SK-N-SH (cell line): ENCODE data around the gene TPRX2. TPM values are rescaled to one million over a fixed set of nuclear protein-coding genes. Genes with fewer than 3 reads are reported as not detected.
"Not testable (repeated sequence)": the region's sequence is repeated elsewhere in the genome, so short reads cannot be mapped to it uniquely, and the experiment has no call there.

Experiments used
- CTCF ChIA-PET: fragments of 300-600, 350-600 bp; formaldehyde crosslinking; extraction: SDS; loops from one replicate; lab custom pipeline; 2021; lab: Yijun Ruan, JAX
- POLR2A ChIA-PET: fragments of 350-600 bp; sonication (Branson Sonifier 250); formaldehyde crosslinking; extraction: SDS; loops from one replicate; lab custom pipeline; 2020; ENCODE audit warnings: antibody characterized with exemption, inconsistent platforms; lab: Yijun Ruan, JAX
- DNase-seq: peaks from one replicate; pipeline ENCODE4 v3.0.0; 2012
- H2AFZ ChIP-seq: fragments of 200-600 bp; sonication (generic); 2 replicates; pipeline ENCODE4 v1.8.1; 2016; ENCODE audit warnings: antibody characterized with exemption, mild to moderate bottlenecking, low read depth
- H3F3A ChIP-seq: fragments of 200-600 bp; sonication (generic); replicated peaks from 2 replicates; pipeline ENCODE3; 2016; ENCODE audit warnings: antibody characterized with exemption, mild to moderate bottlenecking; ENCODE audit not compliant: insufficient read depth
- H3K27ac ChIP-seq, 2 experiments: fragments of 200-500 bp in 1 of 2; fragments of 200-600 bp in 1 of 2; sonication (Bioruptor generic) in 1 of 2; sonication (generic), shearing (Covaris generic) in 1 of 2; 2 replicates each; pipeline versions ENCODE4 v1.5.1 to v1.6.1; 2014 to 2016; ENCODE audit warnings: low read depth in 2 of 2, inconsistent platforms in 1 of 2, low read length in 1 of 2, mild to moderate bottlenecking in 1 of 2, mixed read lengths in 1 of 2
- H3K27me3 ChIP-seq: fragments of 200-600 bp; sonication (generic), shearing (Covaris generic); 2 replicates; pipeline ENCODE4 v1.6.1; 2016; ENCODE audit warnings: mixed run types; ENCODE audit not compliant: insufficient read depth
- H3K36me3 ChIP-seq, 2 experiments: fragments of 200-500 bp in 1 of 2; fragments of 200-600 bp in 1 of 2; sonication (Bioruptor generic) in 1 of 2; sonication (generic) in 1 of 2; replicated peaks in 1 of 2; 2 replicates each; pipeline versions ENCODE3 to v1.5.1; 2014 to 2016; ENCODE audit warnings: low read length in 1 of 2, mild to moderate bottlenecking in 1 of 2; ENCODE audit not compliant: insufficient read depth in 2 of 2, control insufficient read depth in 1 of 2
- H3K4me1 ChIP-seq, 2 experiments: fragments of 200-500 bp in 1 of 2; fragments of 200-600 bp in 1 of 2; sonication (Bioruptor generic) in 1 of 2; sonication (generic), shearing (Covaris generic) in 1 of 2; 2 replicates each; pipeline versions ENCODE4 v1.5.1 to v1.6.1; 2014 to 2016; ENCODE audit warnings: low read depth in 1 of 2, low read length in 1 of 2, mixed run types in 1 of 2; ENCODE audit not compliant: insufficient read depth in 2 of 2, control insufficient read depth in 1 of 2
- H3K4me2 ChIP-seq: fragments of 200-600 bp; sonication (generic), shearing (Covaris generic); 2 replicates; pipeline ENCODE4 v1.6.1; 2017; ENCODE audit warnings: mixed run types
- H3K4me3 ChIP-seq, 2 experiments: fragments of 200-500 bp in 1 of 2; fragments of 200-600 bp in 1 of 2; sonication (Bioruptor generic) in 1 of 2; sonication (generic), shearing (Covaris generic) in 1 of 2; 2 replicates each; pipeline versions ENCODE4 v1.5.1 to v1.8.1; 2014 to 2016; ENCODE audit warnings: low read depth in 2 of 2, inconsistent platforms in 1 of 2, low read length in 1 of 2, mild to moderate bottlenecking in 1 of 2, mixed read lengths in 1 of 2, moderate library complexity in 1 of 2
- H3K79me2 ChIP-seq: fragments of 200-600 bp; sonication (generic); 2 replicates; pipeline ENCODE4 v1.8.1; 2017; ENCODE audit warnings: mild to moderate bottlenecking; ENCODE audit not compliant: insufficient read depth
- H3K9ac ChIP-seq: fragments of 200-600 bp; sonication (generic); 2 replicates; pipeline ENCODE4 v1.6.1; 2017; ENCODE audit warnings: mixed run types
- H3K9me2 ChIP-seq: fragments of 200-600 bp; sonication (generic); 2 replicates; pipeline ENCODE4 v1.6.1; 2017; ENCODE audit warnings: mixed run types
- H3K9me3 ChIP-seq: fragments of 200-600 bp; sonication (generic); 2 replicates; pipeline ENCODE4 v1.6.1; 2017; ENCODE audit warnings: mixed run types, mild to moderate bottlenecking, moderate library complexity
- H4K20me1 ChIP-seq: fragments of 200-600 bp; sonication (generic); 2 replicates; pipeline ENCODE4 v1.6.1; 2017; ENCODE audit warnings: mild to moderate bottlenecking, mixed run types; ENCODE audit not compliant: insufficient read depth
- CHD2 ChIP-seq: fragments of 150-350 bp; IDR thresholded peaks from 2 replicates; pipeline ENCODE4 v1.6.1; 2018; ENCODE audit warnings: low read length; ENCODE audit not compliant: partially characterized antibody
- CTCF ChIP-seq: fragments of 200-600 bp; sonication (generic); IDR thresholded peaks from 2 replicates; pipeline ENCODE4 v1.6.1; 2017; ENCODE audit warnings: antibody characterized with exemption, mild to moderate bottlenecking, moderate library complexity
- EZH2phosphoT487 ChIP-seq: fragments of 200-600 bp; sonication (generic); IDR thresholded peaks from 2 replicates; pipeline ENCODE4 v1.6.1; 2017; ENCODE audit warnings: low read depth, mixed run types, mild to moderate bottlenecking, antibody characterized with exemption, moderate library complexity, borderline replicate concordance
- TEAD4 ChIP-seq: IDR thresholded peaks from 2 replicates; pipeline ENCODE4 v1.4.0; 2012; ENCODE audit warnings: mild to moderate bottlenecking, borderline replicate concordance; ENCODE audit not compliant: insufficient read depth
- WGBS: methylation state at CpG from one replicate; pipeline ENCODE4 v1.1.6; 2017; ENCODE audit warnings: low lambda C conversion rate; 5-methylcytosine and 5-hydroxymethylcytosine counted together
- polyA plus RNA-seq, 3 experiments: library from polyadenylated mRNA; depleted of rRNA; stranded (reverse); fragments of >200 nt; gene quantifications; 2 replicates each; pipeline ENCODE4 v1.2.3, GENCODE V29; 2012
- TF ChIP-seq, protein P1 (sequence below): IDR thresholded peaks from 2 replicates; pipeline ENCODE4 v1.4.0; 2012; ENCODE audit warnings: low read depth, borderline replicate concordance
- TF ChIP-seq, protein P2 (sequence below): IDR thresholded peaks from 2 replicates; pipeline ENCODE4 v1.4.0; 2012; ENCODE audit warnings: low read depth
- TF ChIP-seq, protein P3 (sequence below): IDR thresholded peaks from 2 replicates; pipeline ENCODE4 v1.6.1; 2012; ENCODE audit warnings: mild to moderate bottlenecking, low read depth, low read length, moderate library complexity

The TPRX2 gene
- polyA plus RNA-seq, 1 of the 3 experiments (the other 2 are of a cell fraction), result not detected

DNA sequence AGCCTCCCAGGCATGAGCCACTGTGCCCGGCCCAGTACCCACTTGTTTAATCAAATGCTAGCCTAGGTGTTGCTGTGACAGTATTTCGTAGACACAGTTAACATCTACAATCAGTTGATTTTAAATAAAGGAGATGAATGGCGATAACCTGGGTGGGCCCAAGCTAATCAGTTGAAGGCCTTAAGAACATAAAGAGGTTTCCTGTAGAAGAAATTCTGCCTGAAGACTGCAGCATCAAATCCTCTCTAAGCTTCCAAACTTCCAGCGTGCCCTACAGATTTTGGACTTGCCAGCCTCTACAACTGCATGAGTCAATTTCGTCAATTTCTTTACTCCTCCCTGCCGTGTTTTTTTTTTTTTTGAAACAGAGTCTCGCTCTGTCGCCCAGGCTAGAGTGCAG lies 40.3 kb downstream of the TPRX2 start (continued):
- TF ChIP-seq, protein P1, sequence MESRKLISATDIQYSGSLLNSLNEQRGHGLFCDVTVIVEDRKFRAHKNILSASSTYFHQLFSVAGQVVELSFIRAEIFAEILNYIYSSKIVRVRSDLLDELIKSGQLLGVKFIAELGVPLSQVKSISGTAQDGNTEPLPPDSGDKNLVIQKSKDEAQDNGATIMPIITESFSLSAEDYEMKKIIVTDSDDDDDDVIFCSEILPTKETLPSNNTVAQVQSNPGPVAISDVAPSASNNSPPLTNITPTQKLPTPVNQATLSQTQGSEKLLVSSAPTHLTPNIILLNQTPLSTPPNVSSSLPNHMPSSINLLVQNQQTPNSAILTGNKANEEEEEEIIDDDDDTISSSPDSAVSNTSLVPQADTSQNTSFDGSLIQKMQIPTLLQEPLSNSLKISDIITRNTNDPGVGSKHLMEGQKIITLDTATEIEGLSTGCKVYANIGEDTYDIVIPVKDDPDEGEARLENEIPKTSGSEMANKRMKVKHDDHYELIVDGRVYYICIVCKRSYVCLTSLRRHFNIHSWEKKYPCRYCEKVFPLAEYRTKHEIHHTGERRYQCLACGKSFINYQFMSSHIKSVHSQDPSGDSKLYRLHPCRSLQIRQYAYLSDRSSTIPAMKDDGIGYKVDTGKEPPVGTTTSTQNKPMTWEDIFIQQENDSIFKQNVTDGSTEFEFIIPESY, result no peak
- TF ChIP-seq TEAD4, result no peak

DNA sequence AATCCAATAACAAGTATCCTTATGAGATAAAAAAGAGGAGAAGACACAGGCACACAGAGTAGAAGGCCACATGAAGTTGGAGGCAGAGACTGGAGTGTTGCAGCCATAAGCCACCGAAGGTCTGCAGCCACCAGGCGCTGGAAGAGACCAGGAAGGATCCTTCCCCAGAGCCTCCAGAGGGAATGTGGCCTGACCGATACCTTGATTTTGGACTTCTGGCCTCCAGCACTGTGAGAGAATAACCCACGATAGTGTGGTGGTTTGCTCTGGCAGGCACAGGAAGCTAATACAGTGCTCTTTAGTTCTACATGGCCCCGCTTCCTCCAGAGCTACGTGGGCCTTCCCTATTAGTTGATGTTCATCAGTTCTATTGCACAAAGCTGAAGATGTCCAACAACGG lies 42.3 kb downstream of the TPRX2 start:
- Histone ChIP-seq H3K9me3 (no peaks in the 10 kb centered on the region), H3F3A (no peaks in the 10 kb centered on the region), H2AFZ (no peak overlapping the region), H3K27ac (no peak overlapping the region), H3K9me2 (no peaks in the 10 kb centered on the region), H3K4me3 (no peak overlapping the region), H3K36me3 (no peaks in the 10 kb centered on the region), H3K27me3 (peaks cover 58% of the 10 kb centered on the region), H3K79me2 (no peaks in the 10 kb centered on the region), H3K4me1 (no peaks in the 10 kb centered on the region), H4K20me1 (no peaks in the 10 kb centered on the region), H3K9ac (no peak overlapping the region), H3K4me2 (no peak overlapping the region)
- TF ChIP-seq, protein P2, sequence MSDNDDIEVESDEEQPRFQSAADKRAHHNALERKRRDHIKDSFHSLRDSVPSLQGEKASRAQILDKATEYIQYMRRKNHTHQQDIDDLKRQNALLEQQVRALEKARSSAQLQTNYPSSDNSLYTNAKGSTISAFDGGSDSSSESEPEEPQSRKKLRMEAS, result no peak
- TF ChIP-seq, protein P3, sequence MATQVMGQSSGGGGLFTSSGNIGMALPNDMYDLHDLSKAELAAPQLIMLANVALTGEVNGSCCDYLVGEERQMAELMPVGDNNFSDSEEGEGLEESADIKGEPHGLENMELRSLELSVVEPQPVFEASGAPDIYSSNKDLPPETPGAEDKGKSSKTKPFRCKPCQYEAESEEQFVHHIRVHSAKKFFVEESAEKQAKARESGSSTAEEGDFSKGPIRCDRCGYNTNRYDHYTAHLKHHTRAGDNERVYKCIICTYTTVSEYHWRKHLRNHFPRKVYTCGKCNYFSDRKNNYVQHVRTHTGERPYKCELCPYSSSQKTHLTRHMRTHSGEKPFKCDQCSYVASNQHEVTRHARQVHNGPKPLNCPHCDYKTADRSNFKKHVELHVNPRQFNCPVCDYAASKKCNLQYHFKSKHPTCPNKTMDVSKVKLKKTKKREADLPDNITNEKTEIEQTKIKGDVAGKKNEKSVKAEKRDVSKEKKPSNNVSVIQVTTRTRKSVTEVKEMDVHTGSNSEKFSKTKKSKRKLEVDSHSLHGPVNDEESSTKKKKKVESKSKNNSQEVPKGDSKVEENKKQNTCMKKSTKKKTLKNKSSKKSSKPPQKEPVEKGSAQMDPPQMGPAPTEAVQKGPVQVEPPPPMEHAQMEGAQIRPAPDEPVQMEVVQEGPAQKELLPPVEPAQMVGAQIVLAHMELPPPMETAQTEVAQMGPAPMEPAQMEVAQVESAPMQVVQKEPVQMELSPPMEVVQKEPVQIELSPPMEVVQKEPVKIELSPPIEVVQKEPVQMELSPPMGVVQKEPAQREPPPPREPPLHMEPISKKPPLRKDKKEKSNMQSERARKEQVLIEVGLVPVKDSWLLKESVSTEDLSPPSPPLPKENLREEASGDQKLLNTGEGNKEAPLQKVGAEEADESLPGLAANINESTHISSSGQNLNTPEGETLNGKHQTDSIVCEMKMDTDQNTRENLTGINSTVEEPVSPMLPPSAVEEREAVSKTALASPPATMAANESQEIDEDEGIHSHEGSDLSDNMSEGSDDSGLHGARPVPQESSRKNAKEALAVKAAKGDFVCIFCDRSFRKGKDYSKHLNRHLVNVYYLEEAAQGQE, result no peak
- TF ChIP-seq EZH2phosphoT487, result no peak
- TF ChIP-seq CHD2, result no peak
- CTCF ChIA-PET, result no interaction called here
- no peak for DNase-seq
- WGBS, result 46% methylated on average over 7 of the region's 7 CpGs
- POLR2A ChIA-PET, result no interaction called here

GRCh38 chr19:47909350-47909749 lies 50.3 kb downstream of the TPRX2 start:
- DNase-seq, result not testable (repeated sequence)
- WGBS, result 1% methylated on average over 8 of the region's 14 CpGs

DNA sequence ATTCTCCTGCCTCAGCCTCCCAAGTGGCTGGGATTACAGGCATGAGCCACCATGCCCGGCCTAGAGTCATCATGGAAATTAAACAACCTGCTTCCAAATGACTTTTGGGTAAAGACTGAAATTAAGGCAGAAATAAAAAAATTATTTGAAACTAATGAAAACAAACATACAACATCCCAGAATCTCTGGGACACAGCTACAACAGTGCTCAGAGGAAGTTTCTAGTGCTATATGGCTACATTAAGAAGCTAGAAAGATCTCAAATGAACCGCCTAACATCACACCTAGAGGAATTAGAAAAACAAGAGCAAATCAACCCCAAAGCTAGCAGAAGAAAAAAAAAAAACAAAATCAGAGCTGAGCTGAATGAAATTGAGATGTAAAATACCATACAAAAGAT lies 51.2 kb downstream of the TPRX2 start:
- H3K27me3 ChIP-seq, H3F3A ChIP-seq, H3K4me1 ChIP-seq, H2AFZ ChIP-seq, H3K4me2 ChIP-seq, H3K4me3 ChIP-seq, H3K9ac ChIP-seq, H3K9me2 ChIP-seq, CTCF ChIA-PET, H4K20me1 ChIP-seq, POLR2A ChIA-PET, H3K9me3 ChIP-seq, H3K27ac ChIP-seq, H3K36me3 ChIP-seq, H3K79me2 ChIP-seq, DNase-seq: not testable (repeated sequence)
- 11% methylated on average over 1 of the region's 2 CpGs for WGBS

More at GRCh38 chr19:47909350-47909749, 50.3 kb downstream of the TPRX2 start:
- H3K4me1 ChIP-seq, CTCF ChIA-PET, H3K79me2 ChIP-seq, H3K9me2 ChIP-seq, H2AFZ ChIP-seq, H3K9me3 ChIP-seq, POLR2A ChIA-PET, H4K20me1 ChIP-seq, H3K9ac ChIP-seq, H3K27ac ChIP-seq, H3K36me3 ChIP-seq, H3K27me3 ChIP-seq, H3K4me2 ChIP-seq, H3K4me3 ChIP-seq: not testable (repeated sequence)
- TF ChIP-seq CTCF, result peak; percentile 77
- TF ChIP-seq, all 33 proteins: peak for 1; not testable (repeated sequence) for 32
- not testable (repeated sequence) for H3F3A ChIP-seq
